ENCODE results near the gene CENPH.
"Not testable (repeated sequence)": the region's sequence is repeated elsewhere in the genome, so short reads cannot be mapped to it uniquely, and the experiment has no call there.

CENPH gene, protein sequence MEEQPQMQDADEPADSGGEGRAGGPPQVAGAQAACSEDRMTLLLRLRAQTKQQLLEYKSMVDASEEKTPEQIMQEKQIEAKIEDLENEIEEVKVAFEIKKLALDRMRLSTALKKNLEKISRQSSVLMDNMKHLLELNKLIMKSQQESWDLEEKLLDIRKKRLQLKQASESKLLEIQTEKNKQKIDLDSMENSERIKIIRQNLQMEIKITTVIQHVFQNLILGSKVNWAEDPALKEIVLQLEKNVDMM

DNA sequence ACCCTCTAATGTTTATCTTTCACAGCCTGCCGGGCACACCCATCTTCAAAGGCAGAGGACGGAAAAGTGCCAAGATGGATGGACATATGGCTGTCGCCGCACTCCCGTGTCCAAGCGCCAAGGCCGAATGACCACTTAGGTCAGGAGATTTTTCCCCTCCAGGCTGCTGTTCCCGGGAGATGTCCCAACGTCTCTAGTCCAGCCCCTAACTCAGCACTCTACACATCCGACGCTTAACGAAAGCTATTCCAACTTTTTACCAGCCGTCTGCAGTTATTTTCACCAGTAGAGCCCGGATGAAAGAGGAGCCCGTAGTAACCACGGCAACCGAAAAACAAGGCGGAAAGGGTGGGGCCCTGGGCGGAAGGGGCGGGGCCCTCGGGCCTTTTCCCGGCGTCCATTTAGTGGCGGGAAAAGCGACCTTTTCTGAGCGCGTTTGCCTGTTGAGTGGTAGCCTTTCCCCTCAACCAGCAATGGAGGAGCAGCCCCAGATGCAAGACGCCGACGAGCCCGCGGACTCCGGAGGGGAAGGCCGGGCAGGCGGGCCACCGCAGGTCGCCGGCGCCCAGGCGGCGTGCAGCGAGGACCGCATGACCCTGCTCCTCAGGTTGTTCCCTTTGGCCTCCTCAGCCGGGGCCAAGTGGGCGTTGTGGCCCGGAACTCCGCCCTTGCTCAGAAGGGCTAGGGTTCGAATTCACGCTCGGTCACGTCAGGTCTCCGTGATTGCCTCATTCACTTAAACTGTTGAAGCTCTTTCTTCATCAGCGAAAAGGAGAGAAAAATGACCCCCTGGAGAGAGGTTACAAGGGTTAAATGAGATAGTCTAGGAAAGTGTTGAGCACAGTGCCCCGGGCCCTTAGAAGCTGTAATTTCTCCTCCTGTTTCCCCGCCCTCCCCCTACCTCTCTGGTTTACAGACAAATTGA lies at the start of gene CENPH:
TSS of gene CENPH (plus strand) at position 422 of the 925 bp plus-strand sequence. CDS start at position 474, 52 bp downstream.
- DNase-seq (ENCODE audit: low spot score) = peak; percentile 92

DNA sequence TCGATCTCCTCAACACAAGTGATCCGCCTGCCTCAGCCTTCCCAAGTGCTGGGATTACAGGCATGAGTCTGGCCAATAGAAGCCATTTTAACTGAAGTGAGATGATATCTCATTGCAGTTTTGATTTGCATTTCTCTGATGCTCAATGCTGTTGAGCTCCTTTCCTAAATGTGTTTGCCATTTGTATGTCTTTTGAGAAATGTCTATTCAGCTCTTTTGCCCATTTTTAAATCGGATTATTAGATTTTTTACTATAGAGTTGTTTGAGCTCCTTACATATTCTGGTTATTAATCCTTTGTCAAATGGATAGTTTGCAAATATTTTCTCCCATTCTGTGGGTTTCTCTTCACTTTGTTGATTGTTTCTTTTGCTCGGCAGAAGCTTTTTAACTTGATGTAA lies 49.1 kb upstream of the CENPH start:
- DNase-seq (ENCODE audit: low spot score) = not testable (repeated sequence)

DNA sequence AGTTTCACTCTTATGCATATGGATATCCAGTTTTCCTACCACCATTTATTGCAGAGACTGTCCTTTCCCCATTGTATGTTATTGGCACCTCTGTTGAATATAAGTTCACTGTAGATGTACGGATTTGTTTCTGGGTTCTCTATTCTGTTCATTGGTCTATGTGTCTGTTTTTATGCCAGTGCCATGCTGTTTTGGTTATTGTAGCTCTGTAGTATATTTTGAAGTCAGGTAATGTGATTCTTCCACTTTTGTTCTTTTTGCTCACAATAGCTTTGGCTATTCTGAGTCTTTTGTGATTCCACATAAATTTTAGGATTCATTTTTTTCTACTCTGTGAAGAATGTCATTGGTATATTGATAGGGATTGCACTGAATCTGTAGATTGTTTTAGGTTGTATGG lies 48.6 kb upstream of the CENPH start:
- no peak for DNase-seq (ENCODE audit: low spot score)

DNA sequence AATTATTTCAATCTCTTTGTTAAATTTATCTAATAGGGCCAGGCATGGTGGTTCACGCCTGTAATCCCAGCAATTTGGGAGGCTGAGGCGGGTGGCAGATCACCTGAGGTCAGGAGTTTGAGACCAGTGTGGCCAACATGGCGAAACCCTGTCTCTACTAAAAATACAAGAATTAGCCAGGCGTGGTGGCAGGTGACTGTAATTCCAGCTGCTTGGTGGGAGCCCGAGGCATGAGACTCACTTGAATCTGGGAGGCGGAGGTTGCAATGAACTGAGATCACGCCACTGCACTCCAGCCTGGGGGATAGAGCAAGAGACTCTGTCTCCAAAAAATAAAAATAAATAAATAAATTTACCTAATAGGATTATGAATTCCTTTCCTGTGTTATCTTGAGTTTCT lies 40.8 kb upstream of the CENPH start:
- not testable (repeated sequence) for DNase-seq (ENCODE audit: low spot score)

DNA sequence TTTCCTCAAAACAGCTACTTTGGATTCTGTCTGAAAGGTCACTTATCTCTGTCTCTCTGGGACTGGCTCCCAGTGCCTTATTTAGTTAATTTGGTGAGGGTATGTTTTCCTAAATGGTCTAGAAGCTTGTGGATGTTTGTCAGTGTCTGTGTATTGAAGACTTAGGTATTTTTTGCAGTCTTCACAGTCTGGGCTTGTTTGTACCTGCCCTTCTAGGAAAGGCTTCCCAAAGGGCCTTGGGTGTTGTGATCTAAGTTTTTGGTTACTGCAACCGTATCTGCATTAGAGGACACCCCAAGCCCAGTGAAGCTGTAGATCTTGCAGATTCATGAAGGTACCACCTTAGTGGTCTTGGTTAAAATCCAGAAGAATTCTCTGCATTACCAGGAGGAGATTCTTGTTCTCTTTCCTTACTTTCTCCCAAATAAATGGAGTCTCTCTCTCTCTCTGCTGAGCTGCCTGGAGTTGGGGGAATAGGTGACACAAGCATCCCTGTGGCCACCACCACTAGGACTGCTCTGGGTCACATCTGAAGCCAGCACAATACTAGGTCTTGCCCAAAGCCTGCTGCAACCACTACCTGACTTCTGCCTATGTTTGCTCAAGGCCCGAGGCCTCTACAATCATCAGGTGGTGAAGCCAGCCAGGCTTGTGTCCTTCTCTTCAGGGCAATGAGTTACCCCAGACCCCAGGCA lies 40.3 kb upstream of the CENPH start:
- DNase-seq (ENCODE audit: low spot score) = no peak

DNA sequence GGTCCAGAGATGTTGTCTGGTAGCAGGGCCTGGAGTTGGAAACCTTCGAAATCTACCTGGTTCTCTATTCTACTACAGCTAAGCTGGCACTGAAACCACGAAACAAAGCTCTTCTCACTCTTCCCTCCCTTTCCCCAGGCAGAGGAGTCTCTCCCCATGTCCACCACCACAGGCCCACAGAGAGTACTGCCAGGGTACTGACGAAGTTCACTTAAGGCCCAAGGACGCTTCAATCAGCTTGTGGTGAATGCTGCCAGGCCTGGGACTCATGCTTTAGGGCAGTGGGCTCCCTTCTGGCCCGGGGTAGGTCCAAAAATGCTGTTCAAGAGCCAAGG lies 39.7 kb upstream of the CENPH start:
- DNase-seq (ENCODE audit: low spot score) = no peak

DNA sequence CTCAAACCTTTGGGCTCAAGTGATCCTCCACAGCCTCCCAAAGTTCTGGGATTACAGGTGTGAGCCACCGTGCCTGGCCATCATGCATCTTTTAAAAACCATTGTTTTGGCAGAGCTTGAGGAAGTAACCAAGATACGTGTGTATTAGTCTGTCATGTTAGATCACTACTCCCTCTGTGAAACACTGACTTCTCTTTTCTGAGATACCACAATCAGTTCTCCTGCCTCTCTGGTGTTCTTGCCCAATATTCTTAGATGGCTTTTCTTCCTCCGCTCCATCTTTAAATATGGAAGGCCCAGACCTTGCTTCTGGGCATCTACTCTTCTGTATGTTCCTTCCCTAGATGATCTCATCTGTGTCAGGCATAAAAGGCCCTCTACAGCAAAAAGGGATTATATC lies 36.7 kb upstream of the CENPH start:
- DNase-seq (ENCODE audit: low spot score) = no peak

DNA sequence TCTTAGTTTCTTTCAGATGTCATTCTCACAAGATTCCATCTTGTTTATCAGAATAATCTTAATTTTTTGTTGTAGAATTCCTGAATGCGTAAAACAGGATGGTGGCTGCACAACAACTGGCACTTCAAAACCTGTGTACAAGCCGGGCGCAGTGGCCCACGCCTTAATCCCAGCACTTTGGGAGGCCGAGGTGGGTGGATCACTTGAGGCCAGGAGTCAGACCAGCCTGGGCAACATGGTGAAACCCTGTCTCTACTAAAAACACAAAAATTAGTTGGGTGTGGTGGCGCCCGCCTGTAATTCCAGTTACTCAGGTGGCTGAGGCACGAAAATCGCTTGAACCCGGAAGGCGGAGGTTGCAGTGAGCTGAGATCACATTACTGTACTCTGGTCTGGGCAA lies 32.9 kb upstream of the CENPH start:
- DNase-seq (ENCODE audit: low spot score) = no peak

DNA sequence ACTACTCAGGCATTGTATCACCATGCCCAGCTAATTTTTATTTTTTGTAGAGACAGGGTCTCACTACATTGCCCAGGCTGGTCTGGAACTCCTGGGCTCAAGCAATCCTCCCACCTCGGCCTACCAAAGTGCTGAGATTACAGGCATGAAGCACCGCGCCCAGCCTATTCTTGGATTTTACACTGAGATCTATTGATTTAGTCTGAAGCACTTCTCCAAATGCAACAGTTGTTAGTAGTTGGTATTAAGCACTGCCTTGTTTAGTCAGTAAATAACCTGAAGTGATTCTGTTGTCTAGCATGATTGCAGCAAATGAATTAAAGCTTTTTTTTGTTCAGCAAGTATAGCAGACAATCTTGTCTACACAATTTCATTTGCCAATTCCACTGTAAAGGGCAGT lies 31.3 kb upstream of the CENPH start:
- DNase-seq (ENCODE audit: low spot score) = no peak

DNA sequence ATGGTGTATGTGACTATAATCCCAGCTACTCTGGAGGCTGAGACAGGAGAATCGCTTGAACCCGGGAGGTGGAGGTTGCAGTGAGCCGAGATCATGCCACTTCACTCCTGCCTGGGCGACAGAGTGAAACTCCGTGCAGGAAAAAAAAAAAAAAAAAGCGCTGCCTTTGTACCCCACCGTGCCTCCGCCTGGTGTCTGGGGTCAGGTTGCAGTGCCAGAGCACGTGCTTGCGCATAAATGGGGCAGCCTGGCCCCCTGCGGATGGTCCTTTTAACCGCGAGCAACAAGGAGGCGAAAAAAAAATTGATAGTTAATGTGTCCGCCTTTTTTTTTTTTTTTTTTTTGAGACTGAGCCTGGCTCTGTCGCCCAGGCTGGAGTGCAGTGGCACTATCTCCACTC lies 28.7 kb upstream of the CENPH start:
- DNase-seq (ENCODE audit: low spot score) = no peak

DNA sequence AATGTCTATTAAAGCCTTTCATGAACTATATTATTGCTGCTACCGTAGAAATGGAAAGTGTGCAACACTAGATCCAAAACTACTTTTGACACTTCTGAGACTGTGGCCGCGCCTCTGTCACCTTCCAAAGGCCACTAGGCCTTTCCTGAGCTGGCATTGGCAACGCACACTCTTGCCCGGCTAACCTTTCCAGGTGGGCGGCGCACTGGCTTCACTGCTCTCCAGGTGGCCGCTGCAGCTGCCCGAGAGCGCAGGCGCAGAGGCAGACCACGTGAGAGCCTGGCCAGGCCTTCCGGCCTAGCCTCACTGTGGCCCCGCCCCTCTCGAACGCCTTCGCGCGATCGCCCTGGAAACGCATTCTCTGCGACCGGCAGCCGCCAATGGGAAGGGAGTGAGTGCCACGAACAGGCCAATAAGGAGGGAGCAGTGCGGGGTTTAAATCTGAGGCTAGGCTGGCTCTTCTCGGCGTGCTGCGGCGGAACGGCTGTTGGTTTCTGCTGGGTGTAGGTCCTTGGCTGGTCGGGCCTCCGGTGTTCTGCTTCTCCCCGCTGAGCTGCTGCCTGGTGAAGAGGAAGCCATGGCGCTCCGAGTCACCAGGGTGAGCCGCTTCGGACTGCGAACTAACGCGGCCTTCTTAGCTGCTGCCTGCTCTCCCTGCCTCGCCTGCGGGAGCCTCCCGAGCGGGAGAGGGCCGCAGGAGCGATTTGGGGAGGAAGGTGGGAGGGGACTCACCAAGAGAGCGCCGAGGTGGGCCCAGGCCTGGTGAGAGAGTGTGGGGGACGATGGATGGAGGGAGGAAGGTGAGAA lies 22.5 kb upstream of the CENPH start, which contains the start of gene CCNB1:
TSS of gene CCNB1 (plus strand) at position 465 of the 807 bp plus-strand sequence. CDS start at position 578, 113 bp downstream.
- peak; percentile 99 for DNase-seq (ENCODE audit: low spot score)

DNA sequence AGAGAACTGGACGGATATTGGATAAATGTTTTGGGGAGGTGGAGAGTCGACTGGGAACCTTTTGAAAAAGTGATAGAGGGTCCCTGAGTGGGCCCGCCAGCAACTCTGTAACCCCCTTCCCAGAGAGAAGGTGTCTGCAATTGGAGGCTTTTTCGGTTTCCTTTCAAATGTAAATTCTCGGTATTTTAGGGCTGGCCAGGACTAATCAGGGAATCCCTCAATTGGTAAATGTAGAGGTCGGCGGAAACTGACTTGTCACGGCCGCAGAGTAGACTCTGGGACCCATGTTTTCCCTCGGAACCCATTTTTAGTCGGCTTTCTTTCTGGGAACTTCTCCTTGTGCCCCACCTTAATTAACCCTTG lies 21.9 kb upstream of the CENPH start:
- DNase-seq (ENCODE audit: low spot score) = peak; percentile 20

DNA sequence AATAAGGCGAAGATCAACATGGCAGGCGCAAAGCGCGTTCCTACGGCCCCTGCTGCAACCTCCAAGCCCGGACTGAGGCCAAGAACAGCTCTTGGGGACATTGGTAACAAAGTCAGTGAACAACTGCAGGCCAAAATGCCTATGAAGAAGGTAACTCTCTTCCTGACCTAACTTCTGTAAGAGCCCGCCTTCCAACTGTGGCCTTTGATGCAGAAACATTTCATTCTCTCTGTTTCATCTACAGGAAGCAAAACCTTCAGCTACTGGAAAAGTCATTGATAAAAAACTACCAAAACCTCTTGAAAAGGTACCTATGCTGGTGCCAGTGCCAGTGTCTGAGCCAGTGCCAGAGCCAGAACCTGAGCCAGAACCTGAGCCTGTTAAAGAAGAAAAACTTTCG lies 21.5 kb upstream of the CENPH start:
- no peak for DNase-seq (ENCODE audit: low spot score)

DNA sequence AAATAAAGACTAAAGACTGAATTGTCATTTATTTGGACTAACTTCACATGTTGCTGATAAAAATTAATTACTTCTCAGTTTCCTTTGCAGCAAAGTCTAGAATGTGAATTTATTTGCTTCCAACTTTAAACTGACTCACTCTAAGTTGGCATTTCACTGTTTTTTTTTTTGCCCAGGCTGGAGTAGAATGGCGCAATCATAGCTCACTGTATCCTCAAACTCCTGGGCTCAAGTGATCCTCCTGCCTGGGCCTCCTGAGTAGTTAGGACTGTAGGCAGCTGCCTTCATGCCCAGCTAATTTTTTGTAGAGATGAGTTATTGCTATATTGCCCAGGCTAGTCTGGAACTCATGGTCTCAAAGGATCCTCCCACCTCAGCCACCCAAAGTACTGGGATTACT lies 18.9 kb upstream of the CENPH start:
- DNase-seq (ENCODE audit: low spot score) = no peak

DNA sequence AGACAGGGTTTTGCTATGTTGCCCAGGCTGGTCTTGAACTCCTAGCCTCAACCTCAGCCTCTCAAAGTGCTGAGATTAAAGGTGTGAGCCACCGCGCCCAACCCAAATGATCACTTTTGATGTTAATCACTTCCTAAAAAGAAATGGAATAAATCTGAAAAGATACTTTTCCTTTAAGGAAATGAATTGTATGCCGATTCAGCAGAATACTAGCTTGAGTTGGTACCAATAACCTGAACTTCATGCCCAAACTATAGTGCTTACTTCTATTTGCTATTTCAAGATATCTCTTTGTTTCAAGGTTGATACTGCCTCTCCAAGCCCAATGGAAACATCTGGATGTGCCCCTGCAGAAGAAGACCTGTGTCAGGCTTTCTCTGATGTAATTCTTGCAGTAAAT lies 18.4 kb upstream of the CENPH start:
- no peak for DNase-seq (ENCODE audit: low spot score)

DNA sequence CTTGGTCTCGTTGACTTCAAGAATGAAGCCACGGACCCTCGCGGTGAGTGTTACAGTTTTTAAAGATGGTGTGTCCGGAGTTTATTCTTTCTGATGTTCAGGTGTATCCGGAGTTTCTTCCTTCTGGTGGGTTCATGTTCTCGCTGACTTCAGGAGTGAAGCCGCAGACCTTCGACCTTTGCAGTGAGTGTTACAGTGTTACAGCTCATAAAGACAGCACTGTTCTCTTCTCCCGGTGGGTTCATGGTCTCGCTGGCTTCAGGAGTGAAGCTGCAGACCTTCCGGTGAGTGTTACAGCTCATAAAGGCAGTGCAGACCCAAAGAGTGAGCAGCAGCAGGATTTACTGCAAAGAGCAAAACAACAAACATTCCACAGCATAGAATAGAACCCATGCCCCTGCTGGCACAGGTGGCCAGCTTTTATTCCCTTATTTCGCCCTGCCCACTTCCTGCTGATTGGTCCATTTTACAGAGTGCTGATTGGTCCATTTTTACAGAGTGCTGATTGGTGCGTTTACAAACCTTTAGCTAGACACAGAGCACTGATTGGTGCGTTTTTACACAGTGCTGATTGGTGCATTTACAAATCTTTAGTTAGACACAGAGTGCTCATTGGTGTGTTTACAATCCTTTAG lies 7.6 kb upstream of the CENPH start:
- not testable (repeated sequence) for DNase-seq (ENCODE audit: low spot score)

DNA sequence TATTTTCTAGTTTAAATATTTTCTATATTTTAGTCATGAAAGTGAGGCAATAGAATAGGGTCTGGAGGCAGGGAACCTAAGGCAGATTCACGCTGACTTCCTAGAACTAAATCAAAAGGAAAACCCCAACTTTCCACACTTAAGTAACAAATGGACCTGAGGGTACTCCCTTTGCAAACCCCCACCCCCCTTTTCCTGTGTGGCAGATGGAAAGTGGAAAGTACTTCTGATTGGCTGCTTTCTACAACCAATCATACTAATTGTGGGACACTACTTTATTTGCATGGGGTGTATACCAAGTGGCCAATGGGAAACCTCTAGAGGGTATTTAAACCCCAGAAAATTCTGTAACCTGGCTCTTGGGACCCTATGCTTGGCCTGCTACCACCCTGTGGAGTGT lies 4.8 kb upstream of the CENPH start:
- DNase-seq (ENCODE audit: low spot score) = no peak

DNA sequence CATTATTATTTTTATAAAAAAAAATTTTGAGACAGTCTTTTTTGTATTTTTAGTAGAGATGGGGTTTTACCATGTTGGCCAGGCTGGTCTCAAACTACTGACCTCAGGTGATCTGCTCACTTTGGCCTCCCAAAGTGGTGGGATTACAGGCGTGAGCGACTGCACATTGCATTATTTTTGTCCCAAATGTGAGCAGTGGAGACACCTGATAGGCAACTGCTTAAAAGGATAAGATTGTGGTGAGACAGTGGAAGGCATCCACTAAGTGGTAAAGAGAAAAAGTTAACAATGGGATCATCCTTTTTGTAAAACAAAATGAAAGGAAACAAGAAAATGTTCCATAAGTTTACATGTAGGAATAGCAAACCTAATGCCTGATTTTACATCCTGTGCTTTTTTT lies 2.0 kb upstream of the CENPH start:
- DNase-seq (ENCODE audit: low spot score) = no peak

DNA sequence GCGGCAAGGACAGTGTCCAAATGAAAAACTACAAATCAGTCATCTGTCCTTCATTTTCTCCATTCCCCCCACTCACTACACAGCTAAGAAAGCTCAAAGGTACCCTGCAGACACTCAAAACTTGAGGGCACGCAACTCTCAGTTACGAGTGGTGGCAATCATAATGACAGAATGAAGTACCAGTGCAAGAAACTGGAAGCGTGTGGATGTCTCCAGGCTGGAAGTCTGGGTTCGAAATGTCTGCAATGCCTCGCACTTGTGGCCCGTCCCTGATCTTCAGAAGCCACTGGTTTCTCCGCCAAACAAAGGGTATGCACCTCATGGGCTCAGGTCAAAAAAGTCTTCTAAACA lies 597 bp upstream of the CENPH start:
- no peak for DNase-seq (ENCODE audit: low spot score)

DNA sequence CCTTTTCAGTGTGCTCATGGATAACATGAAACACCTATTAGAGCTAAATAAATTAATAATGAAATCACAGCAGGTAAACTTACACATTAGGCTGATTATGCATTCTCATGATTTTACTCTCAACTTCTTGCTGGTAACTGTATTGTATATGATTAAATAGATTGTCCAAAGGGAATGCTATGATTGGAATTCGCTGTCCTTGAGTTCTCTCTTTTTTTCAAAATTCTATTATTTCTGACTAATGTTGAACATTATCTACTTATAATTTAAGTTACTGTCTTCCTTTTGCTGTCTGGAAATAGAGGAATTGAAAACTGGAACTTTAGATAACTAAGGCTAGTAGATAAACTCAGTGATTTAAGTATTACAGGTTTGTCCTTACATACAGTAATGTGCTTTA lies 13.1 kb downstream of the CENPH start:
- DNase-seq (ENCODE audit: low spot score) = no peak

DNA sequence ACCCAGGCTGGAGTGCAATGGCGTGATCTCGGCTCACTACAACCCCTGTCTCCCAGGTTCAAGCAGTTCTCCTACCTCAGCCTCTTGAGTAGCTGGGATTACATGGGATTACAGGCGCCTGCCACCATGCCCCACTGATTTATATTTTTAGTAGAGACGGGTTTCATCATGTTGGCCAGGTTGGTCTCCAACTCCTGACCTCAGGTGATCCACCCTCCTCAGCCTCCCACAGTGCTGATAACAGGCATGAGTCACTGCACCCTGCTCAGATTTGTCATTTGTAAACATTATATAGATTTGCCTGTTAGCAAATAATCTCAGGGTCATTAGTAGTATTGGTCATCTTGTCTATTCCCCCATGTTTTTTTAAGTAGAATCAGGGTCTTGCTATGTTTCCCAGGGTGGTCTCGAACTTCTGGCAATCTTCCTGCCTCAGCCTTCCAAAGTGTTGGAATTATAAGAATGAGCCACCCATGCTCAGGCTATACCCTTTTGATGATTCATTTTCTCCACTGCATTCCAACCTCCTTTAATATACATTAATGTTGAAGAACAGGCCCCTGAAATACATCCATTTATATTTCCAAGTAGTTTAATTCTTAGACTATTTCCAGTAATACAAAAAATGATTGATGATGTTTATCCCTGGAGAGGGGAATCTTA lies 17.3 kb downstream of the CENPH start:
- no peak for DNase-seq (ENCODE audit: low spot score)
